CD4-positive, CD25-positive, alpha-beta regulatory T cell (primary cell): ENCODE measurements around the gene MYT1. TPM values are rescaled to one million over a fixed set of nuclear protein-coding genes. Genes with fewer than 3 reads are reported as not detected.

Source experiments
- ATAC-seq, 2 donors: fragments of 150-1000 bp; cut with Tn5 transposase; one replicate each; pipeline ENCODE4 v1.10.0; 2021; ENCODE audit warnings: low read depth in 2 of 2, moderate number of reproducible peaks in 2 of 2, moderate library complexity in 1 of 2
- DNase-seq, 3 donors: peaks; one replicate each; pipeline versions ENCODE4 v3.0.0 to v3.0.0-alpha.2; 2012 to 2022; ENCODE audit warnings: mixed read lengths in 1 of 3
- H3K27ac ChIP-seq: one replicate; pipeline ENCODE4 v1.7.0; 2013; ENCODE audit warnings: mild to moderate bottlenecking, low read length; ENCODE audit not compliant: insufficient read depth, poor library complexity, severe bottlenecking
- H3K27me3 ChIP-seq: one replicate; pipeline ENCODE4 v1.7.0; 2013; ENCODE audit warnings: low read length; ENCODE audit not compliant: control insufficient read depth, insufficient read depth
- H3K36me3 ChIP-seq: one replicate; pipeline ENCODE4 v1.7.0; 2013; ENCODE audit warnings: mild to moderate bottlenecking, low read length, moderate library complexity; ENCODE audit not compliant: control insufficient read depth, insufficient read depth
- H3K4me1 ChIP-seq: 2 replicates; pipeline ENCODE4 v1.7.0; 2013; ENCODE audit warnings: mild to moderate bottlenecking, low read length; ENCODE audit not compliant: insufficient read depth, control insufficient read depth, poor library complexity, severe bottlenecking
- H3K4me3 ChIP-seq: one replicate; pipeline ENCODE4 v1.7.0; 2013; ENCODE audit warnings: low read depth, mild to moderate bottlenecking, low read length, moderate library complexity
- H3K9me3 ChIP-seq, 2 experiments: 1 replicate in 1 of 2; 2 replicates in 1 of 2; pipeline ENCODE4 v1.7.0; 2013; ENCODE audit warnings: low read length in 2 of 2, mild to moderate bottlenecking in 1 of 2, moderate library complexity in 1 of 2; ENCODE audit not compliant: control insufficient read depth in 2 of 2
- H3K27ac Mint-ChIP-seq, 3 donors: one replicate each; pipeline ENCODE4 v1.8.0; 2020 to 2022; ENCODE audit warnings: mild to moderate bottlenecking in 3 of 3, mixed read lengths in 3 of 3, moderate library complexity in 2 of 3
- H3K27me3 Mint-ChIP-seq: one replicate; pipeline ENCODE4 v1.8.0; 2022; ENCODE audit warnings: mild to moderate bottlenecking, mixed read lengths
- H3K36me3 Mint-ChIP-seq: one replicate; pipeline ENCODE4 v1.8.0; 2020; ENCODE audit warnings: mixed read lengths
- H3K4me1 Mint-ChIP-seq, 4 donors: one replicate each; pipeline ENCODE4 v1.8.0; 2020 to 2022; ENCODE audit warnings: mixed read lengths in 4 of 4, mild to moderate bottlenecking in 1 of 4
- H3K4me3 Mint-ChIP-seq, 4 donors: one replicate each; pipeline ENCODE4 v1.8.0; 2020 to 2022; ENCODE audit warnings: mild to moderate bottlenecking in 4 of 4, mixed read lengths in 4 of 4, moderate library complexity in 3 of 4
- H3K9me3 Mint-ChIP-seq, 7 donors: one replicate each; pipeline ENCODE4 v1.8.0; 2020 to 2022; ENCODE audit warnings: mixed read lengths in 7 of 7, mild to moderate bottlenecking in 3 of 7, moderate library complexity in 2 of 7
- polyA plus RNA-seq, 4 donors: library from polyadenylated mRNA; unstranded; fragments of 300-500 nt; fragmentation: Illumina TruSeq; gene quantifications; one replicate each; pipeline ENCODE4 v1.2.3, GENCODE V29; 2021
- total RNA-seq: library from RNA; stranded (reverse); gene quantifications from one replicate; pipeline ENCODE4 v1.2.3, GENCODE V29; 2022

Gene MYT1
- total and polyA plus RNA-seq, 5 donors from 2014 or later = 0.14 TPM; not detected in 4

- H3K4me1 Mint-ChIP-seq = peaks cover 13 to 32% (median 24%) of the 10 kb centered on the region in 4 donors
- H3K4me1 ChIP-seq = no peaks in the 10 kb centered on the region
- H3K27me3 Mint-ChIP-seq = no peaks in the 10 kb centered on the region
- H3K4me3 ChIP-seq = no peak overlapping the region
- no peaks in the 10 kb centered on the region for H3K9me3 ChIP-seq
- no peak overlapping the region for H3K27ac ChIP-seq
- no peak overlapping the region for H3K4me3 Mint-ChIP-seq
- no peak overlapping the region for H3K27ac Mint-ChIP-seq
- peaks cover 46% of the 10 kb centered on the region for H3K36me3 ChIP-seq
- no peak for ATAC-seq
- DNase-seq = no peak
- peaks cover 47% of the 10 kb centered on the region for H3K36me3 Mint-ChIP-seq
- no peaks in the 10 kb centered on the region for H3K27me3 ChIP-seq
- H3K9me3 Mint-ChIP-seq = no peaks in the 10 kb centered on the region
These were observed 107.4 kb downstream of the MYT1 start for GRCh38 chr20:64271636-64272035.

GRCh38 chr20:64273109-64273508, 108.9 kb downstream of the MYT1 start:
- H3K27ac Mint-ChIP-seq = no peak overlapping the region

GRCh38 chr20:64276817-64277216, 112.6 kb downstream of the MYT1 start:
- DNase-seq (no peak), ATAC-seq (no peak)
- Mint-ChIP-seq H3K27me3 (no peaks in the 10 kb centered on the region), H3K27ac (no peak overlapping the region), H3K36me3 (peaks cover 31% of the 10 kb centered on the region), H3K4me3 (no peak overlapping the region), H3K9me3 (no peaks in the 10 kb centered on the region), H3K4me1 (peaks cover 11 to 21% (median 17%) of the 10 kb centered on the region in 4 donors)
- peaks cover 23% of the 10 kb centered on the region for H3K36me3 ChIP-seq
- no peaks in the 10 kb centered on the region for H3K4me1 ChIP-seq
- H3K4me3 ChIP-seq = no peak overlapping the region
- H3K27me3 ChIP-seq = no peaks in the 10 kb centered on the region
- no peak overlapping the region for H3K27ac ChIP-seq
- no peaks in the 10 kb centered on the region for H3K9me3 ChIP-seq

More at GRCh38 chr20:64273109-64273508, 108.9 kb downstream of the MYT1 start:
- no peak overlapping the region for H3K4me3 ChIP-seq
- H3K27ac ChIP-seq = no peak overlapping the region
- peaks cover 38% of the 10 kb centered on the region for H3K36me3 ChIP-seq
- no peaks in the 10 kb centered on the region for H3K9me3 Mint-ChIP-seq
- ATAC-seq (no peak), DNase-seq (no peak)
- H3K27me3 Mint-ChIP-seq = no peaks in the 10 kb centered on the region
- H3K9me3 ChIP-seq = no peaks in the 10 kb centered on the region
- no peak overlapping the region for H3K4me3 Mint-ChIP-seq
- peaks cover 53% of the 10 kb centered on the region for H3K36me3 Mint-ChIP-seq
- H3K4me1 ChIP-seq = no peaks in the 10 kb centered on the region
- H3K4me1 Mint-ChIP-seq = peaks cover 13 to 32% (median 21%) of the 10 kb centered on the region in 4 donors
- H3K27me3 ChIP-seq = no peaks in the 10 kb centered on the region

GRCh38 chr20:64277571-64278316, 113.5 kb downstream of the MYT1 start:
- peaks cover 29% of the 10 kb centered on the region for H3K36me3 Mint-ChIP-seq
- H3K9me3 Mint-ChIP-seq = no peaks in the 10 kb centered on the region
- H3K27ac Mint-ChIP-seq = no peak overlapping the region
- no peaks in the 10 kb centered on the region for H3K9me3 ChIP-seq
- H3K4me1 ChIP-seq = no peaks in the 10 kb centered on the region
- H3K27me3 ChIP-seq = no peaks in the 10 kb centered on the region
- DNase-seq (no peak), ATAC-seq (no peak)
- no peaks in the 10 kb centered on the region for H3K27me3 Mint-ChIP-seq
- H3K4me3 ChIP-seq = no peak overlapping the region
- H3K36me3 ChIP-seq = peaks cover 18% of the 10 kb centered on the region
- no peak overlapping the region for H3K27ac ChIP-seq
- no peak overlapping the region for H3K4me3 Mint-ChIP-seq
- H3K4me1 Mint-ChIP-seq = peaks cover 11 to 21% (median 18%) of the 10 kb centered on the region in 4 donors

- Histone ChIP-seq H3K4me1 (no peaks in the 10 kb centered on the region), H3K36me3 (peaks cover 13% of the 10 kb centered on the region), H3K27ac (no peak overlapping the region), H3K27me3 (no peaks in the 10 kb centered on the region), H3K4me3 (no peak overlapping the region), H3K9me3 (no peaks in the 10 kb centered on the region)
- H3K9me3 Mint-ChIP-seq = no peaks in the 10 kb centered on the region
- peaks cover 25% of the 10 kb centered on the region for H3K36me3 Mint-ChIP-seq
- no peak overlapping the region for H3K27ac Mint-ChIP-seq
- DNase-seq = no peak
- H3K4me3 Mint-ChIP-seq = no peak overlapping the region
- peaks cover 11 to 18% (median 17%) of the 10 kb centered on the region in 4 donors for H3K4me1 Mint-ChIP-seq
- ATAC-seq = no peak
- H3K27me3 Mint-ChIP-seq = no peaks in the 10 kb centered on the region
These were observed 114.0 kb downstream of the MYT1 start for GRCh38 chr20:64278317-64278681.

- no peaks in the 10 kb centered on the region for H3K36me3 ChIP-seq
- Mint-ChIP-seq H3K27me3 (no peaks in the 10 kb centered on the region), H3K4me1 (peaks cover 7 to 12% (median 9%) of the 10 kb centered on the region in 4 donors), H3K27ac (no peak overlapping the region), H3K4me3 (no peak overlapping the region), H3K9me3 (peaks cover 0 to 6% (median 0%) of the 10 kb centered on the region in 7 donors), H3K36me3 (peaks cover 16% of the 10 kb centered on the region)
- H3K27me3 ChIP-seq = no peaks in the 10 kb centered on the region
- DNase-seq (no peak), ATAC-seq (no peak)
- no peaks in the 10 kb centered on the region for H3K4me1 ChIP-seq
- no peak overlapping the region for H3K4me3 ChIP-seq
- H3K9me3 ChIP-seq = no peaks in the 10 kb centered on the region
- no peak overlapping the region for H3K27ac ChIP-seq
These were observed 115.7 kb downstream of the MYT1 start for GRCh38 chr20:64279826-64280459.

GRCh38 chr20:64280460-64280843, 116.2 kb downstream of the MYT1 start:
- Histone ChIP-seq H3K27me3 (no peaks in the 10 kb centered on the region), H3K4me3 (no peak overlapping the region), H3K36me3 (no peaks in the 10 kb centered on the region), H3K4me1 (no peaks in the 10 kb centered on the region), H3K9me3 (no peaks in the 10 kb centered on the region), H3K27ac (no peak overlapping the region)
- peaks cover 0 to 6% (median 0%) of the 10 kb centered on the region in 7 donors for H3K9me3 Mint-ChIP-seq
- peaks cover 16% of the 10 kb centered on the region for H3K36me3 Mint-ChIP-seq
- H3K27ac Mint-ChIP-seq = peak overlapping the region in 1 of 3 donors; percentile 2
- DNase-seq = no peak
- ATAC-seq = no peak
- no peaks in the 10 kb centered on the region for H3K27me3 Mint-ChIP-seq
- peaks cover 5 to 12% (median 8%) of the 10 kb centered on the region in 4 donors for H3K4me1 Mint-ChIP-seq
- no peak overlapping the region for H3K4me3 Mint-ChIP-seq
